22Rv1 (cell line): ENCODE results near the gene CCDC85B.

Source experiments
- H3K27ac ChIP-seq: fragments of 450-650 bp; 2 replicates; pipeline ENCODE4 v1.5.1; 2017
- CTCF ChIP-seq: fragments of 450-650 bp; IDR thresholded peaks from 2 replicates; pipeline ENCODE4 v1.5.1; 2017; ENCODE audit warnings: mild to moderate bottlenecking
- ZFX ChIP-seq: fragments of 450-650 bp; IDR thresholded peaks from 2 replicates; pipeline ENCODE4 v1.6.1; 2017; ENCODE audit warnings: antibody characterized with exemption, borderline replicate concordance

CCDC85B gene

GRCh38 chr11:65896034-65896999, 5.8 kb downstream of the CCDC85B start:
- no peak overlapping the region for H3K27ac ChIP-seq
- TF ChIP-seq ZFX (no peak), CTCF (no peak)

- TF ChIP-seq CTCF (no peak), ZFX (no peak)
- H3K27ac ChIP-seq = no peak overlapping the region
These were observed 6.6 kb downstream of the CCDC85B start for GRCh38 chr11:65897020-65897471.

- H3K27ac ChIP-seq = no peak overlapping the region
- TF ChIP-seq ZFX = no peak
- TF ChIP-seq CTCF = no peak
These were observed 8.3 kb downstream of the CCDC85B start for GRCh38 chr11:65898656-65899355.

- TF ChIP-seq CTCF (no peak), ZFX (no peak)
- H3K27ac ChIP-seq = no peak overlapping the region
These were observed 9.1 kb downstream of the CCDC85B start for GRCh38 chr11:65899356-65900124.

GRCh38 chr11:65900125-65900898, 9.8 kb downstream of the CCDC85B start, which contains the start of gene FOSL1:
Gene FOSL1, minus strand, starts transcription at chr11:65900388. Its CDS starts 49 bp downstream, at chr11:65900339.
- no peak within 1 kb of the TSS for H3K27ac ChIP-seq
- TF ChIP-seq ZFX (no peak), CTCF (no peak)

- TF ChIP-seq ZFX = no peak
- no peak for TF ChIP-seq CTCF
- no peak overlapping the region for H3K27ac ChIP-seq
These were observed 10.4 kb downstream of the CCDC85B start for GRCh38 chr11:65900899-65901180.
